Astrocyte (in vitro differentiated cells and primary cell): Measurements from ENCODE around the gene TTC7B. TPM values are rescaled to one million over a fixed set of nuclear protein-coding genes. Genes with fewer than 3 reads are reported as not detected.

Source experiments
- DNase-seq: peaks from one replicate; pipeline ENCODE4 v3.0.0-alpha.2; 2010; ENCODE audit warnings: low read depth
- FAIRE-seq: peaks from 2 replicates; lab custom pipeline; 2011; peaks lifted over from hg19 to GRCh38; lab: Jason Lieb, UNC
- H2AFZ ChIP-seq: 2 replicates; pipeline ENCODE4 v1.6.0; 2012; ENCODE audit warnings: low read depth, low read length, inconsistent platforms
- H3K27ac ChIP-seq: 2 replicates; pipeline ENCODE4 v1.5.1; 2011; ENCODE audit warnings: low read depth, low read length, inconsistent platforms
- H3K27me3 ChIP-seq: 2 replicates; pipeline ENCODE4 v1.6.0; 2011; ENCODE audit warnings: low read length, inconsistent platforms; ENCODE audit not compliant: insufficient read depth
- H3K36me3 ChIP-seq: 2 replicates; pipeline ENCODE4 v1.5.1; 2011; ENCODE audit warnings: low read length, inconsistent platforms; ENCODE audit not compliant: insufficient read depth
- H3K4me1 ChIP-seq: 2 replicates; pipeline ENCODE4 v1.5.1; 2011; ENCODE audit warnings: low read length, inconsistent platforms; ENCODE audit not compliant: insufficient read depth
- H3K4me2 ChIP-seq: 2 replicates; pipeline ENCODE4 v1.6.0; 2012; ENCODE audit warnings: low read length, inconsistent platforms
- H3K4me3 ChIP-seq: 2 replicates; pipeline ENCODE4 v1.5.1; 2011; ENCODE audit warnings: low read depth, mild to moderate bottlenecking, low read length, inconsistent platforms; ENCODE audit not compliant: insufficient read depth
- H3K79me2 ChIP-seq: 2 replicates; pipeline ENCODE4 v1.6.0; 2012; ENCODE audit warnings: mild to moderate bottlenecking, low read length, inconsistent platforms; ENCODE audit not compliant: insufficient read depth
- H3K9ac ChIP-seq: 2 replicates; pipeline ENCODE4 v1.6.0; 2012; ENCODE audit warnings: mild to moderate bottlenecking, low read length, inconsistent platforms
- H3K9me3 ChIP-seq: 2 replicates; pipeline ENCODE4 v1.5.1; 2012; ENCODE audit warnings: low read depth, mild to moderate bottlenecking, low read length, inconsistent platforms; ENCODE audit not compliant: insufficient read depth
- H4K20me1 ChIP-seq: 2 replicates; pipeline ENCODE4 v1.6.0; 2012; ENCODE audit warnings: low read length, inconsistent platforms; ENCODE audit not compliant: insufficient read depth
- H3K27ac Mint-ChIP-seq: one replicate; pipeline ENCODE4 v1.8.0; 2021; ENCODE audit warnings: mild to moderate bottlenecking, mixed read lengths; ENCODE audit not compliant: unreplicated experiment
- H3K27me3 Mint-ChIP-seq: one replicate; pipeline ENCODE4 v1.8.0; 2021; ENCODE audit warnings: low read depth, mixed read lengths; ENCODE audit not compliant: unreplicated experiment
- H3K36me3 Mint-ChIP-seq: one replicate; pipeline ENCODE4 v1.8.0; 2021; ENCODE audit warnings: low read depth, mixed read lengths; ENCODE audit not compliant: unreplicated experiment
- H3K4me1 Mint-ChIP-seq: one replicate; pipeline ENCODE4 v1.8.0; 2021; ENCODE audit warnings: low read depth, mixed read lengths; ENCODE audit not compliant: unreplicated experiment
- H3K4me3 Mint-ChIP-seq: one replicate; pipeline ENCODE4 v1.8.0; 2021; ENCODE audit warnings: mild to moderate bottlenecking, moderate library complexity, mixed read lengths; ENCODE audit not compliant: unreplicated experiment
- H3K9me3 Mint-ChIP-seq: one replicate; pipeline ENCODE4 v1.8.0; 2021; ENCODE audit warnings: mild to moderate bottlenecking, mixed read lengths; ENCODE audit not compliant: unreplicated experiment
- CTCF ChIP-seq: IDR thresholded peaks from 2 replicates; pipeline ENCODE4 v1.5.1; 2011; ENCODE audit warnings: low read depth, mild to moderate bottlenecking, inconsistent platforms, low read length, moderate library complexity; ENCODE audit not compliant: insufficient read depth
- EZH2 ChIP-seq: IDR thresholded peaks from 2 replicates; pipeline ENCODE4 v1.6.1; 2012; ENCODE audit warnings: mild to moderate bottlenecking, low read length, inconsistent platforms; ENCODE audit not compliant: insufficient read depth
- total RNA-seq: library from RNA; stranded (reverse); gene quantifications from 2 replicates; pipeline ENCODE4 v1.2.1, GENCODE V29; 2021

The TTC7B gene
- total RNA-seq, 1 donor from 2014 or later: 42.1 TPM

- no peaks in the 10 kb centered on the region for H4K20me1 ChIP-seq
- H3K4me2 ChIP-seq: no peak overlapping the region
- H3K4me1 ChIP-seq: peaks cover 7% of the 10 kb centered on the region
- no peak overlapping the region for H2AFZ ChIP-seq
- H3K27me3 ChIP-seq: no peaks in the 10 kb centered on the region
- Mint-ChIP-seq H3K4me1 (peaks cover 24% of the 10 kb centered on the region), H3K27ac (no peak overlapping the region), H3K36me3 (peaks cover 12% of the 10 kb centered on the region), H3K4me3 (no peak overlapping the region), H3K27me3 (peaks cover 2% of the 10 kb centered on the region), H3K9me3 (peaks cover 4% of the 10 kb centered on the region)
- no peak overlapping the region for H3K4me3 ChIP-seq
- no peak overlapping the region for H3K27ac ChIP-seq
- FAIRE-seq (no peak), DNase-seq (no peak)
- TF ChIP-seq CTCF (no peak), EZH2 (no peak)
- no peaks in the 10 kb centered on the region for H3K36me3 ChIP-seq
- no peaks in the 10 kb centered on the region for H3K9me3 ChIP-seq
- no peaks in the 10 kb centered on the region for H3K79me2 ChIP-seq
- no peak overlapping the region for H3K9ac ChIP-seq
These were observed 199.3 kb downstream of the TTC7B start for GRCh38 chr14:90616881-90617280.

GRCh38 chr14:90616313-90616712 lies 199.9 kb downstream of the TTC7B start:
- Histone ChIP-seq H3K9me3 (no peaks in the 10 kb centered on the region), H3K4me1 (peaks cover 7% of the 10 kb centered on the region), H3K4me2 (no peak overlapping the region), H3K36me3 (no peaks in the 10 kb centered on the region), H3K27ac (no peak overlapping the region), H3K79me2 (no peaks in the 10 kb centered on the region), H3K4me3 (no peak overlapping the region), H4K20me1 (no peaks in the 10 kb centered on the region), H3K27me3 (no peaks in the 10 kb centered on the region), H3K9ac (no peak overlapping the region), H2AFZ (no peak overlapping the region)
- peaks cover 2% of the 10 kb centered on the region for H3K27me3 Mint-ChIP-seq
- no peak overlapping the region for H3K4me3 Mint-ChIP-seq
- DNase-seq (no peak), FAIRE-seq (no peak)
- H3K9me3 Mint-ChIP-seq: peaks cover 4% of the 10 kb centered on the region
- H3K4me1 Mint-ChIP-seq: peaks cover 27% of the 10 kb centered on the region
- TF ChIP-seq EZH2 (no peak), CTCF (no peak)
- peaks cover 10% of the 10 kb centered on the region for H3K36me3 Mint-ChIP-seq
- no peak overlapping the region for H3K27ac Mint-ChIP-seq

- Histone ChIP-seq H2AFZ (no peak overlapping the region), H3K9ac (no peak overlapping the region), H3K27ac (no peak overlapping the region), H3K36me3 (no peaks in the 10 kb centered on the region), H3K4me2 (no peak overlapping the region), H3K4me1 (peaks cover 7% of the 10 kb centered on the region), H3K79me2 (no peaks in the 10 kb centered on the region), H3K4me3 (no peak overlapping the region), H3K9me3 (no peaks in the 10 kb centered on the region), H3K27me3 (no peaks in the 10 kb centered on the region), H4K20me1 (no peaks in the 10 kb centered on the region)
- Mint-ChIP-seq H3K9me3 (peaks cover 2% of the 10 kb centered on the region), H3K27ac (peak overlapping the region; percentile 44), H3K36me3 (peaks cover 6% of the 10 kb centered on the region), H3K4me3 (no peak overlapping the region), H3K27me3 (peaks cover 1% of the 10 kb centered on the region), H3K4me1 (peaks cover 27% of the 10 kb centered on the region)
- FAIRE-seq: no peak
- DNase-seq: no peak
- TF ChIP-seq EZH2 (no peak), CTCF (no peak)
These were observed 200.6 kb downstream of the TTC7B start for GRCh38 chr14:90615517-90616060.
